Kidney epithelial cell (primary cell): ENCODE measurements around the gene PEAR1. TPM values are rescaled to one million over a fixed set of nuclear protein-coding genes. Genes with fewer than 3 reads are reported as not detected.

ENCODE experiments used
- DNase-seq: peaks from one replicate; pipeline ENCODE4 v3.0.0-alpha.2; 2010; ENCODE audit warnings: low read depth
- H3K27me3 ChIP-seq: 2 replicates; pipeline ENCODE4 v1.6.0; 2011; ENCODE audit warnings: low read length; ENCODE audit not compliant: control insufficient read depth, insufficient read depth
- H3K36me3 ChIP-seq: 2 replicates; pipeline ENCODE4 v1.5.1; 2011; ENCODE audit warnings: low read length; ENCODE audit not compliant: control insufficient read depth, insufficient read depth
- H3K4me3 ChIP-seq: 2 replicates; pipeline ENCODE4 v1.5.1; 2011; ENCODE audit warnings: low read depth, mild to moderate bottlenecking, control low read depth, low read length
- CTCF ChIP-seq: IDR thresholded peaks from 2 replicates; pipeline ENCODE4 v1.5.1; 2011; ENCODE audit warnings: mild to moderate bottlenecking, moderate library complexity, low read length, control low read depth, inconsistent platforms; ENCODE audit not compliant: insufficient read depth, poor library complexity, severe bottlenecking
- total RNA-seq: library from RNA; depleted of rRNA; stranded (reverse); fragments of >200 nt; gene quantifications from 2 replicates; pipeline ENCODE4 v1.2.3, GENCODE V29; 2015

The PEAR1 gene
- total RNA-seq, 1 donor from 2014 or later, result 10.3 TPM

- no peaks in the 10 kb centered on the region for H3K27me3 ChIP-seq
- no peak overlapping the region for H3K4me3 ChIP-seq
- no peak for TF ChIP-seq CTCF
- DNase-seq, result no peak
- H3K36me3 ChIP-seq, result peaks cover 2% of the 10 kb centered on the region
These were observed 50.2 kb downstream of the PEAR1 start for GRCh38 chr1:156943756-156944155.

GRCh38 chr1:156944268-156944667 is 50.8 kb downstream of the PEAR1 start:
- no peak for DNase-seq
- H3K4me3 ChIP-seq, result no peak overlapping the region
- no peak for TF ChIP-seq CTCF
- H3K36me3 ChIP-seq, result peaks cover 4% of the 10 kb centered on the region
- no peaks in the 10 kb centered on the region for H3K27me3 ChIP-seq

GRCh38 chr1:156944848-156945247 is 51.3 kb downstream of the PEAR1 start:
- H3K4me3 ChIP-seq, result no peak overlapping the region
- H3K27me3 ChIP-seq, result no peaks in the 10 kb centered on the region
- no peak for DNase-seq
- peaks cover 4% of the 10 kb centered on the region for H3K36me3 ChIP-seq
- TF ChIP-seq CTCF, result no peak

GRCh38 chr1:156945881-156946661 is 52.6 kb downstream of the PEAR1 start:
- DNase-seq, result no peak
- H3K27me3 ChIP-seq, result no peaks in the 10 kb centered on the region
- no peak overlapping the region for H3K4me3 ChIP-seq
- TF ChIP-seq CTCF, result no peak
- peaks cover 4% of the 10 kb centered on the region for H3K36me3 ChIP-seq

GRCh38 chr1:156947127-156947526 is 53.6 kb downstream of the PEAR1 start:
- no peak for DNase-seq
- H3K4me3 ChIP-seq, result no peak overlapping the region
- peaks cover 5% of the 10 kb centered on the region for H3K36me3 ChIP-seq
- no peaks in the 10 kb centered on the region for H3K27me3 ChIP-seq
- no peak for TF ChIP-seq CTCF

- DNase-seq, result no peak
- H3K27me3 ChIP-seq, result no peaks in the 10 kb centered on the region
- H3K36me3 ChIP-seq, result peaks cover 5% of the 10 kb centered on the region
- no peak overlapping the region for H3K4me3 ChIP-seq
- TF ChIP-seq CTCF, result no peak
These were observed 54.5 kb downstream of the PEAR1 start for GRCh38 chr1:156947818-156948525.
